Stomach (tissue), 4 donors: ENCODE measurements around the gene SCN4A.

Experiments used
- CTCF ChIP-seq, 7 experiments: fragments of 450-650 bp in 4 of 7; fragments of 200-600 bp in 3 of 7; sonication (generic) in 3 of 7; IDR thresholded peaks; one replicate each; pipeline ENCODE4 v1.5.1; 2016 to 2019; ENCODE audit warnings: antibody characterized with exemption in 7 of 7, control low read depth in 2 of 7, mild to moderate bottlenecking in 1 of 7
- POLR2A ChIP-seq, 4 donors: fragments of 450-650 bp; IDR thresholded peaks; one replicate each; pipeline ENCODE4 v1.6.1; 2016; ENCODE audit warnings: antibody characterized with exemption in 4 of 4, control low read depth in 2 of 4, mild to moderate bottlenecking in 1 of 4, moderate library complexity in 1 of 4
- POLR2AphosphoS5 ChIP-seq, 3 donors: sonication (generic); formaldehyde crosslinking; IDR thresholded peaks; one replicate each; pipeline ENCODE4 v1.6.1; 2016; ENCODE audit warnings: antibody characterized with exemption in 3 of 3

GRCh38 chr17:63910096-63910495, 62.6 kb downstream of the SCN4A start:
- TF ChIP-seq CTCF (IDR thresholded peaks at IDR 0.05) (no peak), POLR2A (IDR thresholded peaks at IDR 0.05) (no peak), POLR2AphosphoS5 (IDR thresholded peaks at IDR 0.05) (no peak)
